ENCODE results near the gene DCC. TPM values are rescaled to one million over a fixed set of nuclear protein-coding genes. Genes with fewer than 3 reads are reported as not detected.

DCC gene
- total and polyA plus RNA-seq, 2 of the 8 experiments (the other 6 are each of a cell fraction or from before 2014, with no cell fraction given), result 0.14 to 1.4 TPM

DNA sequence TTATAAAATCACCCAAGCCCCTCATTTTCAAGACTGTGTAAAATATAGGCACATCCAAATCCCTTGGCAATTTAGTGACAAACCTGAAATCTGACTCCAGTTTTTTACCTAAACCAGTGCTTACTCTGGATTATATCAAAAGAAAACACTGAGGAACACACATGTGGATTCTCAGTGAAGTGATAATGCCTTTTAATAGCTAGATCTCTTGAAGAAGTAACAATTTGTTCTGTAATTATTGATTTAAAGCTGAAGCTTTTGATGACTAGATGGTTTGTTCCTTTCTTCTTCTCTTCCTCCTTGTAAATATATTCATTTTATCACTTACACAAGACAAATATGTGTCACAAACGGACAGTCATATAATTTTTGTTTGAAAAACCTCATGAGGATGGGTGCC, 894.6 kb downstream of the DCC start (continued):
- no peak for TF ChIP-seq BCL11A (IDR thresholded peaks at IDR 0.05; ENCODE audit: low read depth in 2 of 2, low read length in 2 of 2)
- no peak for TF ChIP-seq ATF2 (IDR thresholded peaks at IDR 0.05; ENCODE audit: low read length)
- no peak for TF ChIP-seq MAFK (IDR thresholded peaks at IDR 0.05; ENCODE audit: low read depth, low read length)
- no peak for TF ChIP-seq FOSL1 (IDR thresholded peaks at IDR 0.05; ENCODE audit: insufficient read depth, low read depth, low read length)

All from H1 (cell line).